IPS-20b (cell line): ENCODE data around the gene SLC5A6.
"Not testable (repeated sequence)": the region's sequence is repeated elsewhere in the genome, so short reads cannot be mapped to it uniquely, and the experiment has no call there.

Experiments used
- H3K27ac ChIP-seq: one replicate; pipeline ENCODE4 v1.5.1; 2013; ENCODE audit warnings: low read length
- H3K27me3 ChIP-seq: 2 replicates; pipeline ENCODE4 v1.6.1; 2013; ENCODE audit warnings: mild to moderate bottlenecking, low read length, inconsistent platforms; ENCODE audit not compliant: insufficient read depth
- H3K36me3 ChIP-seq: 2 replicates; pipeline ENCODE4 v1.6.1; 2013; ENCODE audit warnings: low read depth, mild to moderate bottlenecking, inconsistent platforms, low read length, moderate library complexity; ENCODE audit not compliant: insufficient read depth
- H3K4me1 ChIP-seq: 2 replicates; pipeline ENCODE4 v1.6.1; 2013; ENCODE audit warnings: mild to moderate bottlenecking, control low read depth, inconsistent platforms, low read length, moderate library complexity; ENCODE audit not compliant: insufficient read depth
- H3K4me3 ChIP-seq: 2 replicates; pipeline ENCODE4 v1.5.1; 2013; ENCODE audit warnings: mild to moderate bottlenecking, low read length, inconsistent platforms
- H3K9ac ChIP-seq: 2 replicates; pipeline ENCODE4 v1.6.1; 2013; ENCODE audit warnings: low read depth, mild to moderate bottlenecking, inconsistent platforms, low read length, moderate library complexity
- H3K9me3 ChIP-seq: 2 replicates; pipeline ENCODE4 v1.6.1; 2013; ENCODE audit warnings: mild to moderate bottlenecking, low read depth, low read length, inconsistent platforms; ENCODE audit not compliant: insufficient read depth

Gene SLC5A6

GRCh38 chr2:27179344-27180000, 32.6 kb downstream of the SLC5A6 start:
- no peaks in the 10 kb centered on the region for H3K4me1 ChIP-seq
- H3K9me3 ChIP-seq, result no peaks in the 10 kb centered on the region
- no peaks in the 10 kb centered on the region for H3K27me3 ChIP-seq
- no peak overlapping the region for H3K27ac ChIP-seq
- no peak overlapping the region for H3K4me3 ChIP-seq
- no peak overlapping the region for H3K9ac ChIP-seq
- H3K36me3 ChIP-seq, result no peaks in the 10 kb centered on the region

DNA sequence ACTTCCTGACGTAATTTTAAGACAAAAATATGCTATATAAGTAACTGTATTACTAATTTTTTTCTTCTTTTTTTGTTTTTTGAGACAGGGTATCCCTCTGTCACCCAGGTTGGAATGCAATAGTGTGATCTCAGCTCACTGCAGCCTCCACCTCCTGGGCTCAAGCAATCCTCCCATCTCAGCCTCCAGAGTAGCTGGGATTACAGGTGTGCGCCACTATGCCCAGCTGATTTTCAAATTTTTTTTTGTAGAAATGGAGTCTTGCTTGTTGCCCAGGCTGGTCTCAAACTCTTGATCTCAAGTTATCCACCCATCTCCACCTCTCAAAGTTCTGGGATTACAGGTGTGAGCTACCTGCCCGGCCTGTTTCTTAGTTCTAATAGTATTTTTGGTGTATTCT, 33.6 kb downstream of the SLC5A6 start:
- Histone ChIP-seq H3K36me3 (no peaks in the 10 kb centered on the region), H3K9me3 (no peaks in the 10 kb centered on the region), H3K4me3 (no peak overlapping the region), H3K4me1 (no peaks in the 10 kb centered on the region), H3K27me3 (0 out of 2 replicates have a peak, but pooled peaks cover 5% of the 10 kb centered on the region), H3K9ac (no peak overlapping the region), H3K27ac (no peak overlapping the region)

DNA sequence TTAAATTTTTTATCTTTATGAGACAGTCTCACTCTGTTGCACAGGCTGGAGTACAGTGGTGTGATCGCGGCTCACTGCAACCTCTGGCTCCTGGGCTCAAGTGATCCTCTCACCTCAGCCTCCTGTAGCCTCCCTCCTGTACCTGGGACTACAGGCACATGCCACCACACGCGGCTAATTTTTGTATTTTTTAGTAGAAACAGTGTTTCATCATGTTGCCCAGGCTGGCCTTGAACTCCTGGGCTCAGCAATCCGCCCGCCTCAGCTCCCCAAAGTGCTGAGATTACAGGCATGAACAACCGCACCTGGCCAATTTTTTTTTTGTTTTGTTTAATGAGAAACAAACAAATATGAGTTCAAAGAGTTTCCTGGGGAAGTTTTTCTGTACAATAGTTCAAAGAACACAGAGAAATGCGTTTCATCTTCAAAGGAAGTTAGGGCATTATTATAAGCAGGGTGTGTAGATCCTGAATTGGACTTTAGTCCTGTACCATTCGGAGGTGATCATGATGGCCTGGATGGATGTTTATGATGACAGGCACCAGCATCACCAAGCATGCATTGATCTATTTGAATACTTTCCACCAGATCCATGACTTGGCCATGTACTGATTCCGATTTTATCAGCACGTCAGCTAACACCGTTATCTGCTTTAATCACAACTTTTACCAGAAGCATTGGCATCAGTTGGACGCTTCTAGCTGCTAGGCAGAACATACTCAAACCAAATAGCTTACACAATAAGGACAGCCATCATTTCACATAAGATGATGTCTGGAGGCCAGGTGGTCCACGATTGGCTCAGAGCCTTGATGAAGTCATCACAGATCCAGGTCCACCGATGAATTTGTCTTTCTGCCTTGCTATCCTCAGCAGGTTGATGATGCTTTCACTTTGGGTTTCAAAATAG, 34.4 kb downstream of the SLC5A6 start:
- no peak overlapping the region for H3K4me3 ChIP-seq
- H3K9me3 ChIP-seq, result no peaks in the 10 kb centered on the region
- H3K9ac ChIP-seq, result no peak overlapping the region
- H3K36me3 ChIP-seq, result no peaks in the 10 kb centered on the region
- no peaks in the 10 kb centered on the region for H3K4me1 ChIP-seq
- no peak overlapping the region for H3K27ac ChIP-seq
- 0 out of 2 replicates have a peak, but pooled peaks cover 5% of the 10 kb centered on the region for H3K27me3 ChIP-seq

GRCh38 chr2:27175781-27176180, 36.3 kb downstream of the SLC5A6 start:
- H3K4me3 ChIP-seq, H3K9ac ChIP-seq, H3K9me3 ChIP-seq, H3K4me1 ChIP-seq, H3K36me3 ChIP-seq, H3K27ac ChIP-seq, H3K27me3 ChIP-seq: not testable (repeated sequence)

DNA sequence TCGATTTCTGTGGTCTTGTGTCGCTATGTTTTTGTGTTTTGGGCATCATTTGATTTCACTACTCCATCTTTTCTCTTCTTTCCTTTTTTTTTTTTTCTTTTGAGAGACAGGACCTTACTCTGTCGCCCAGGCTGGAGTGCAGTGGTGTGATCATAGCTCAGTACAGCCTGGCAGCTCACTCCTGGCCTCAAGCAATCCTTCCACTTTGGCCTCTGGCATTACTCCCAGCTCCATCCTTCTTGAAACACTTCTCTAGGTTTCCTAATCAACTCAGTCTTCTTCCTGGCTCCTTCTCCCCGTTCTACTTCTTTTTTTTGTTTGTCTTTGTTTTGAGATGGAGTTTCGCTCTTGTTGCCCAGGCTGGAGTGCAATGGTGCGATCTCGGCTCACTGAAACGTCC, 36.7 kb downstream of the SLC5A6 start:
- Histone ChIP-seq H3K9ac (no peak overlapping the region), H3K27me3 (peaks cover 14% of the 10 kb centered on the region), H3K4me1 (no peaks in the 10 kb centered on the region), H3K4me3 (no peak overlapping the region), H3K9me3 (no peaks in the 10 kb centered on the region), H3K27ac (no peak overlapping the region), H3K36me3 (no peaks in the 10 kb centered on the region)

DNA sequence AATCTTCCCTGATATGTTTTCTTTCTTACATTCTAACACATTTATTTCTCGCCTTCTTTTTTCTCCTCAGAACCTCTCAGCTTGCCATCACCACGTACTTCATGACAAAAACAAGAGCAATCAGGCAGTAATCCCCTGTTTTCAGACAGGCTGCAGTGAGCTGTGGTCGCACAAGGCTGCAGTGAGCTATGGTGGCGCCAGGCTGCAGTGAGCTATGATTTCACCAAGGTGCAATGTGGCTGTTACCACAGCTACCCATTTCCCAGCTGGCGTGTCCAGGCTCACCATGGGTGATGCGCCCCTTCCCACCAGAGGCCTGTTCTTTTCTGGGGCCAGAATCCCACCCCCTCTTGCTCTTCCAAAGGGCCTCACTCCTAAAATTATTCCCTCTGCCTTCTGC, 37.4 kb downstream of the SLC5A6 start:
- Histone ChIP-seq H3K36me3 (no peaks in the 10 kb centered on the region), H3K27me3 (peaks cover 18% of the 10 kb centered on the region), H3K4me3 (no peak overlapping the region), H3K9ac (no peak overlapping the region), H3K9me3 (no peaks in the 10 kb centered on the region), H3K27ac (no peak overlapping the region), H3K4me1 (no peaks in the 10 kb centered on the region)

DNA sequence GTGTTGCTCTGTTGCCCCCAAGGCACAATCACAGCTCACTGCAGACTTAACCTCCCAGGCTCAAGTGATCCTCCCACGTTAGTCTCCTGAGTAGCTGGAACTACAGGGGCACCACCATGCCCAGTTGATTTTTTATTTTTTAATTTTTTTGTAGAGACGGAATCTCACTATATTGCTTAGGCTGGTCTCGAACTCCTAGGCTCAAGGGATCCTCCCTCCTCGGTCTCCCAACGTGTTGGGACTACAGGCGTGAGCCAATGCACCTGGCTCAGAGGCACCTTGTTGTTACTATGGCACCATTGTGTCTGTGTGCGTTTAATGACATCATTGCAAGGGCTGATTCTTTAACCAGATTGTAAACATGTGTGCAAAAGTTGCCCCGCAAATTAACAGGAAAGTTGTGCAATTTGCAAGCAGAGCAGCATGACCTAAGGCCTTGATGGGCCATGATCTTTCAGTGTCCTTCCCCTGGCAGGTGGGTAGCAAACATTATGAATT, 40.7 kb downstream of the SLC5A6 start:
- H3K4me1 ChIP-seq, result no peaks in the 10 kb centered on the region
- no peaks in the 10 kb centered on the region for H3K9me3 ChIP-seq
- no peak overlapping the region for H3K27ac ChIP-seq
- H3K4me3 ChIP-seq, result no peak overlapping the region
- no peak overlapping the region for H3K9ac ChIP-seq
- peaks cover 18% of the 10 kb centered on the region for H3K27me3 ChIP-seq
- H3K36me3 ChIP-seq, result no peaks in the 10 kb centered on the region

DNA sequence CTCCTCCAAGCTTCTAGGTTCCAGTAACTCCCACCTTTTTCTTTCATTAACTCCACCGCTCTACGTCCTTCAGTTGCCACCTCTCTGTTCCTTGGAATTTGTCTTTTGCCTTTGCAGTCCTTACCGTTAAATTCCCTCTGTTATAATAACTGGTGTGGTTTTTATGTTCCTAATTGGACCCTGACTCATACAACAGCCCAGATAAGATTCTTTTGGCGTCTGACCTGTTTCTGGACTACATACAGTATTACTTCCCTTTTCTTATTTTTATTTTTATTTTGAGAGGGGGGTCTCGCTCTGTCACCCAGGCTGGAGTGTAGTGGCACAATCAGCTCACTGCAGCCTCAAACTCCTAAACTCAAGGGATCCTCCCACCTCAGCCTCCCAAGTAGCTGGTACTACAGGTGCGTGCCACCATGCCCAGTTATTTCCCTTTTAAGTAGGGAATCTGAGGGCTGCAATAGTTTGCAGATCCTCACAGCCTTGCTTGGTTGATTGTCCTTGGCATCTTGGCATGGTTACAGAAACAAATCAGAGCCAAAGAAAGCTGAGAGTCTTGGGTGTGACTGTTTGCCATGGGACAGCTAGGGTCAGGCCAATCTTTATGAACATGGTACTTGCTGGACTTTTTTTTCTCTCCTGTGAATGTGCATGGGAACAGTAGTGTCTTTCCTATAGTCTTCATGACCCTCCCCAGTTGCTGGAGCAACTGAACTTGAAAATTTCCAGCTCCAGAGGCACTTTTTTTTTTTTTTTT, 41.3 kb downstream of the SLC5A6 start:
- Histone ChIP-seq H3K4me3 (no peak overlapping the region), H3K4me1 (no peaks in the 10 kb centered on the region; the same call in 1 of the 2 replicates), H3K27ac (no peak overlapping the region), H3K27me3 (peaks cover 18% of the 10 kb centered on the region), H3K36me3 (no peaks in the 10 kb centered on the region), H3K9ac (no peak overlapping the region), H3K9me3 (no peaks in the 10 kb centered on the region)

DNA sequence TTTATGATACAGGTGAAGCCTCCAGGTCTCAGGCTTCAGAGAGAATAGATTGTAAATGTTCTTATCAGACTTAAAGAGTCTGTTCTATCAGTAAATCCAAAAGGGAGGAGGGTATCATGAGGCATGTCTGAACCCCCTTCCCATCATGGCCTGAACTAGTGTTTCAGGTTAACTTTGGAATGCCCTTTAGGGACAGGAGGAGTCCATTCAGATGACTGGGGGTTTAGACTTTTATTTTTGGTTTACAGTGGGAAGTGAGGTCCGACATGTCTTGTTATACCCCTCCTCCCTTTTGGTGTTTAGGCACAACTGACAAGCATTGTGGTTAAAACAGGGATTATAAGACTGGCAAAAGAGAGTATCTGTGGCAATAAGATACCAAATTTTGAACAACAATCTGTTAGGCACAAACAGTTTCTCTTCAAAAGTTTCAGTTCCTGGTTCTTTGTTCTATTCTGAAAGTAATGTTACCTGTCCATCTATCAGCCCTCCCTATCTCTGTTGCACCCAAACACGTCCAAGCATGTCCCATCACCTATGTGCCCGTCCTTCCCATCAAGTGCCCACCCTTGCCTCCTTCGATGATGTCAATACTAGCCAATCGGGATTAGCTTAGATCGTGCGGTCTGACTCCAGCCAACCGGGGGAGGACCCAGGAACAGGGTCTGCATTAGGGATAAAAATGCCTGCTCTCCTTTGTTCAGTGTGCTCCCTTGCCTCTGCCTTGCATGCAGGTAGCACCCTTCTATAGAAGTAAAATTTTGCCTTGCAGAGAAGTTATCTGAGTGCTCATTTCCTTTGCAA, 46.9 kb downstream of the SLC5A6 start:
- H3K9me3 ChIP-seq, result peaks cover 6% of the 10 kb centered on the region; the same call in 1 of the 2 replicates
- no peak overlapping the region for H3K9ac ChIP-seq
- H3K27ac ChIP-seq, result no peak overlapping the region
- H3K36me3 ChIP-seq, result no peaks in the 10 kb centered on the region
- no peaks in the 10 kb centered on the region; the same call in 1 of the 2 replicates for H3K4me1 ChIP-seq
- H3K4me3 ChIP-seq, result no peak overlapping the region
- peaks cover 3% of the 10 kb centered on the region; the same call in 1 of the 2 replicates for H3K27me3 ChIP-seq

GRCh38 chr2:27162151-27163121, 49.6 kb downstream of the SLC5A6 start:
- Histone ChIP-seq H3K27ac (no peak overlapping the region), H3K9me3 (peaks cover 6% of the 10 kb centered on the region; the same call in 1 of the 2 replicates), H3K9ac (no peak overlapping the region), H3K4me1 (no peaks in the 10 kb centered on the region; the same call in 1 of the 2 replicates), H3K27me3 (no peaks in the 10 kb centered on the region), H3K36me3 (no peaks in the 10 kb centered on the region), H3K4me3 (no peak overlapping the region)
